Erythroblast (primary cell): Measurements from ENCODE around the gene COL19A1.

Source experiments
- GATA1 ChIP-seq: IDR thresholded peaks from 2 replicates; pipeline ENCODE4 v1.6.1; 2011; ENCODE audit warnings: low read depth, mild to moderate bottlenecking, control low read depth, low read length, moderate library complexity
- POLR2A ChIP-seq: IDR thresholded peaks from 2 replicates; pipeline ENCODE4 v1.6.1; 2011; ENCODE audit warnings: mild to moderate bottlenecking, low read length

DNA sequence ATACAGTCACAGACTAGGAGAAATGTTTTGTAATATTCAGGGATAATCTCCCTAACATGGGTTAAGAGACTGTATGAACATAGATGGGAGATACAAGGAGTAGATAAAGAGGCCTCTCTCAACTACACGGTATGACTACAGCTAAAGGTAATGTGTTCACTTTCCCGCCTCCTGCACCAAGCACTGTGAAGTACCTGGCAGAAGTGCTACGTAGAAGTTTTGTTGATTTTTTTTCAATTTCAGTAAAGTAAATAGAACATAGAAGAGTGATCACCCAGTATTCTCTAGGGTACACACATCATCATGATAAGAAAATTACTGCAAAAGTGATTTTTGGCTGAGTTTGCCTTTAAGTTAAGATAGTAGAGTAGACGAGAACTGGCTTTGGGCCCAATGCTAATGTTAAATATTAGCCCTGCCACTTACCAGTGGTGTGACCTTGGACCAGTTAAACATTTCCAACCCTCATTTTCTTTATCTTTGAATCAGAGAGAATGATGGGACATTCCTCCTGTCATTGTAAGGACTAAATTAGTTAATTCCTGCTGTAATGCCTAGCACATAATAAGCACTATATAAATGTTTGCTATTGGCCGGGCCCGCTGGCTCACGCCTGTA is 253.0 kb downstream of the COL19A1 start:
- no peak for TF ChIP-seq POLR2A
- TF ChIP-seq GATA1 = no peak
